ENCODE data around the gene FAM227B.

The FAM227B gene

DNA sequence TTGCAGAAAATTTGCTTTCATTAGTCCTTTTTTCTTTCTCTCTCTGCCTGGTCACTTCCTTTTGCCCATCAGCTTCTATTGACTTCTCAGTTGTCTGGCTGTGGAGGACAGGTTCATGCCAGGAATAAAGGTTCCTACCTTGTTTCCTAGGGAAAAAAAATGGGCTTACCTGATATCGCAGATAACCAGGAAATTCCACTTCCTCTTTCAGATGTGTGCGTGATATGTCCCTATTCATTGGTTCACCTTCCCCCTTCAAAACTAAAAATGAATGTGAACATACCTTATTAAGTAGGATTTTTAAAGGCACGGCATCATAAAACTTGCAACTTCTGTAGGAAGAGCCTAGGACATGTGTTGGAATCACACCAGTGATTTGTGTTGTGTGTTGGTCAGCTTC, 317.6 kb downstream of the FAM227B start:
- TF ChIP-seq, protein P1, sequence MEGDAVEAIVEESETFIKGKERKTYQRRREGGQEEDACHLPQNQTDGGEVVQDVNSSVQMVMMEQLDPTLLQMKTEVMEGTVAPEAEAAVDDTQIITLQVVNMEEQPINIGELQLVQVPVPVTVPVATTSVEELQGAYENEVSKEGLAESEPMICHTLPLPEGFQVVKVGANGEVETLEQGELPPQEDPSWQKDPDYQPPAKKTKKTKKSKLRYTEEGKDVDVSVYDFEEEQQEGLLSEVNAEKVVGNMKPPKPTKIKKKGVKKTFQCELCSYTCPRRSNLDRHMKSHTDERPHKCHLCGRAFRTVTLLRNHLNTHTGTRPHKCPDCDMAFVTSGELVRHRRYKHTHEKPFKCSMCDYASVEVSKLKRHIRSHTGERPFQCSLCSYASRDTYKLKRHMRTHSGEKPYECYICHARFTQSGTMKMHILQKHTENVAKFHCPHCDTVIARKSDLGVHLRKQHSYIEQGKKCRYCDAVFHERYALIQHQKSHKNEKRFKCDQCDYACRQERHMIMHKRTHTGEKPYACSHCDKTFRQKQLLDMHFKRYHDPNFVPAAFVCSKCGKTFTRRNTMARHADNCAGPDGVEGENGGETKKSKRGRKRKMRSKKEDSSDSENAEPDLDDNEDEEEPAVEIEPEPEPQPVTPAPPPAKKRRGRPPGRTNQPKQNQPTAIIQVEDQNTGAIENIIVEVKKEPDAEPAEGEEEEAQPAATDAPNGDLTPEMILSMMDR (IDR thresholded peaks at IDR 0.05; ENCODE audit: extremely low read depth, insufficient read depth, missing control alignments): no peak
- DNase-seq (ENCODE audit: low spot score): no peak
- in situ Hi-C loops (cut with MboI; ENCODE audit: low pct_unique_long_range_greater_than_20kb, low sequenced_read_pairs, unreplicated experiment): no loop called here

DNA sequence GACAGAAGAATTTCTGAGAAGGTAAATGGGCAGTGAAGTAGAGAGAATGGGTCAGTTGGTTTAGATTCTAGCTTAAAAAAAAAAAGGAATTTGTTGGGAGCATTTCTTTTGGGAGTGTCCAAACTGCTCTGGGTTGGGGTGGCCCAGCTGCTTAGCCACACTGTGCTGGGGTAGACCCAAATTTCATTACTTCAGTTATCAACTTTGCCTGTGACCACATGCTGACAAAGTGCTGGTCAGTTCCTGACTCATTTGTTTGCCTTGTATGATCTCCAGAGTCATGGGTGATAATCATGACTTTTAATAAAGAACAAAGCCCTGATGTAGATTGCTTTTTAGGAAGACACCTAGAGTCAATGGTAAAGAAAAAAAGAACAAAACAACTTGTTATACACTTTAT, 319.1 kb downstream of the FAM227B start:
- in situ Hi-C loops (cut with MboI; ENCODE audit: low pct_unique_long_range_greater_than_20kb, low sequenced_read_pairs, unreplicated experiment): no loop called here
- TF ChIP-seq, protein P1 (IDR thresholded peaks at IDR 0.05; ENCODE audit: extremely low read depth, insufficient read depth, missing control alignments): no peak
- DNase-seq (ENCODE audit: low spot score): no peak

- TF ChIP-seq, protein P1 (IDR thresholded peaks at IDR 0.05; ENCODE audit: extremely low read depth, insufficient read depth, missing control alignments): no peak
- DNase-seq (ENCODE audit: low spot score): no peak
- in situ Hi-C loops (cut with MboI; ENCODE audit: low pct_unique_long_range_greater_than_20kb, low sequenced_read_pairs, unreplicated experiment): no loop called here
Measured at GRCh38 chr15:49300856-49301255, 319.8 kb downstream of the FAM227B start.

DNA sequence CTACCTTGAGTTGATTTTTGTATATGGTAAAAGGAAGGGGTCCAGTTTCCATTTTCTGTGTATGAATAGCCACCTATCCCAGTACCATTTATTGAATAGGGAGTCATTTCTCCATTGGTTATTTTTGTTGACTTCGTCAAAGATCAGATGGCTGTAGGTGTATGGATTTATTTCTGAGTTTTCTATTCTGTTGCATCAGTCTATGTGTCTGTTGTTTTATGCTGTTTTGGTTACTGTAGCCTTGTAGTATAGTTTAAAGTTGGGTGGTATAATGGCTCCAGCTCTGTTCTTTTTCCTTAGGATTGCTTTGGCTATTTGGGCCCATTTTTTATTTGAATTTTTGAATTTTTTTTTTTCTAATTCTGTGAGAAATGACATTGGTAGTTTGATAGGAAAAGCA, 323.0 kb downstream of the FAM227B start:
- TF ChIP-seq, protein P1 (IDR thresholded peaks at IDR 0.05; ENCODE audit: extremely low read depth, insufficient read depth, missing control alignments): no peak
- DNase-seq (ENCODE audit: low spot score): no peak
- in situ Hi-C loops (cut with MboI; ENCODE audit: low pct_unique_long_range_greater_than_20kb, low sequenced_read_pairs, unreplicated experiment): no loop called here

DNA sequence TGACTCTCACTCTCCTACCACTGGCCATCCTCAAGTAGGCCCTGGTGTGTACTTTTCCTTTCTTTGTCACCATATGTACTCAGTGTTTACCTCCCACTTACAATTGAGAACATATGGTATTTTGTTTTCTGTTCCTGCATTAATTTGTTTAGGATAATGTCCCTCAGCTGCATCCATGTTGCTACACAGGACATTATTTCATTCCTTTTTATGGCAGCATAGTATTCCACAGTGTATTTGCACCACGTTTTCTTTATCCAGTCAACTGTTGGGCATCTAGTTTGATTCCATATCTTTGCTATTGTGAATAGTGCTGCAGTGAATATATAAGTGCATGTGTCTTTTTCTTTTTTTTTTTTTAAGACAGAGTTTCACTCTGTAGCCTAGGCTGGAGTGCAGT, 324.4 kb downstream of the FAM227B start:
- TF ChIP-seq, protein P1 (IDR thresholded peaks at IDR 0.05; ENCODE audit: extremely low read depth, insufficient read depth, missing control alignments): no peak
- in situ Hi-C loops (cut with MboI; ENCODE audit: low pct_unique_long_range_greater_than_20kb, low sequenced_read_pairs, unreplicated experiment): no loop called here
- DNase-seq (ENCODE audit: low spot score): no peak

DNA sequence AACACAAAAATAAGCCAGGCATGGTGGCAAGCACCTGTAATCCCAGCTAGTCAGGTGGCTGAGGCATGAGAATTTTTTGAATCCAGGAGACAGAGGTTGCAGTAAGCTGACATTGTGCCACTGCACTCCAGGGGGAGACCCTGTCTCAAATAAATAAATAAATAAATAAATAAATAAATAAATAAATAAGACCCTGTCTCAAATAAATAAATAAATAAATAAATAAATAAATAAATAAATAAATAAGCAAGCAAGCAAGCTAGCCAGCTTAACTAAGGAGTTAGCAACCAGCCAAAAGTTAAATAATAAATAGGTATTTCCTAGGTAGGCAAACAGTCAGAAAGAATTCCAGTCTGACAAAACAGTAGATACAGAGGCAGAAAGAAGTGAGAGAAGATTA, 326.7 kb downstream of the FAM227B start:
- in situ Hi-C loops (cut with MboI; ENCODE audit: low pct_unique_long_range_greater_than_20kb, low sequenced_read_pairs, unreplicated experiment): no loop called here
- TF ChIP-seq, protein P1 (IDR thresholded peaks at IDR 0.05; ENCODE audit: extremely low read depth, insufficient read depth, missing control alignments): no peak
- DNase-seq (ENCODE audit: low spot score): no peak

DNA sequence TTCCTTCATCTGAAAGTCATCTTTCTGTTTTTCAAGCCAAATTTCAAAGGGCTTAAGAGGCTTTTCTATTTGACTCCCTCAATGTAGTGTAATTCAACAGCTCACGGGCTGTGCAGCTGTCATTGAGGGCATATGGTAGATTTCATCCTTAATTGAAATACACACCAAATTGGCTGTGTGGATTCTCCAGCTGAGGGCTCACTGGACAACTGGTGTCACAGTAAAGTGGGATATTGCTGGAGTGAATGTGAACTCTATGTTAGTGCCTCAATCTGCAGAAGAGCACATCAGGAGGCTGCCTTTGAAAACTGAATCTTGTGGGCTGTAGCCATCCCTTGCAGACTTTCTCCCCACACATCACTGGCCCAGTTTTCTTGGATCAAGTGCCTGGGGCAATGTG, 330.4 kb downstream of the FAM227B start:
- TF ChIP-seq, protein P1 (IDR thresholded peaks at IDR 0.05; ENCODE audit: extremely low read depth, insufficient read depth, missing control alignments): no peak
- in situ Hi-C loops (cut with MboI; ENCODE audit: low pct_unique_long_range_greater_than_20kb, low sequenced_read_pairs, unreplicated experiment): no loop called here
- no peak for DNase-seq (ENCODE audit: low spot score)
